IPS-NIHi7 (cell line): ENCODE measurements around the gene NCKAP5.

Source experiments
- DNase-seq: peaks from one replicate; pipeline ENCODE4 v3.0.0; 2012; ENCODE audit warnings: mixed read lengths; ENCODE audit errors: extremely low spot score

Gene NCKAP5

GRCh38 chr2:132943829-132944228, 624.4 kb downstream of the NCKAP5 start:
- no peak for DNase-seq

DNA sequence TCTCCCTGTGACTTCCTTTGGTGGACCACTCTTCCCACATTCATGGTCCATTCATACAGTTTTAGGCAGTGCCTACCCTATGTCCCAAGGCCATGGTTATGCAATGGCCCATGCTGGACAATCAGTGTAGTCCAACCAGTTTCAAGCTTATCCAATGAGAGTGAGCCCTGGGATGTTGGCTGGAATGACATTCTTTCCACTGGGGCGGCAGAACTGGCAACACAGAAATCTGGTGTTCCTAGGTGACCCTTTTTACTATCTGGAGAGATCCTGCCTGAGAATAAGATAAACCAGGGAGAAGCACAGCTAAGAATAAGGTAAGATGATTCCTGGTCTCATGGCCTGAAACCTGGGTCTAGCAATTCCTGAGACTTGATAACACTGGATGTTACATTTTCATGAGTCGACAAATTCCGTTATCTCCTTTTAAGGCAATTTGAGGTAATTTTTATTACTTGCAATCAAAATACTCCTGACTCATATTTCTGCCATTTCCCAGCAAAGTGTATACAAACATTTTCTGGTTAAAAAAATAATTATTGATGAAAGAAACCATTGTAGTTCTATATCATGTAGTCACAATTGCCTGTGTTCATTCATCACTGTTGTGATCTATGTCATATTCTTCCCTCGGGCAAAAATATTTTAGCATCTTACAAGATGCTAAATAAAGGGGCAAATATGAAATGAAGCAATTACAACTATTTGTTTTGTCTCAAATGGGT, 626.8 kb downstream of the NCKAP5 start:
- DNase-seq = no peak

- DNase-seq = no peak
Measured at GRCh38 chr2:132937629-132938028, 630.6 kb downstream of the NCKAP5 start.

DNA sequence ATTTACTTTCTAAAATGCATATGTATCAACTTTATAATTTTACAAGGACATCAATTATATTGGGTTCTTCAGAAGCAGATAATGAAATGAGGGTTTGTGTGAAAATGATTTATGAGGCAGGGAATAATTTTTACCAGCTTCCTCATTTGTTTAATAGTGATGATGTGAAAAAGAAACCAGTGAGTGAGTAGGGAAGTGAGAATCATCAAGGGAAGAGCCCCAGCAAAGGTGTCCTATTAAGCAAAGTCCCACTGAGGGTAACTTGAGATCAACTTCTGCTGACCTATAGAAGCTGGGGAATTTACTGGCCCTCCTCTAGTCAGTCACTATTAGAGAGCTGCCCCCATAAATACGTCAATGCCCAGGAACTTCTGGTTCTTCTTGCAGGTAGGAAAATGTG, 631.5 kb downstream of the NCKAP5 start:
- no peak for DNase-seq

DNA sequence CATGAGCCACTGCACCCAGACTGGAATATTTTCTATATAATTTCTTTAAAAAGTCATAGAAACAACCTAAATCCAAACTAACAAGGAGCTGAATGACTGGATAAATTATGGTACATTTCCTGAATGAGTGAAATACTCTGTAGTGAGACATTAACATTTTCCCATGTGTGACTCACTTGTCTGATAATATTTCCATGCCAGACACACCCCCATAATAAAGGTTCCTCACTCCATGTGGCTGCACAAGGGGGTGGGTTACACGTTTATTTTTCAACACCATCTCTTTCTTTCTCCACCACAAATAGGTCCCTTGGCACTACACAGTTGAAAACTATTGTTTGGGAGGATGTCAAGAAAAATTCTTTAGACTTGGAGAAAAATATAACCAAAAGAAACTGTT, 632.0 kb downstream of the NCKAP5 start:
- no peak for DNase-seq

GRCh38 chr2:132929786-132930185, 638.5 kb downstream of the NCKAP5 start:
- DNase-seq = no peak

DNA sequence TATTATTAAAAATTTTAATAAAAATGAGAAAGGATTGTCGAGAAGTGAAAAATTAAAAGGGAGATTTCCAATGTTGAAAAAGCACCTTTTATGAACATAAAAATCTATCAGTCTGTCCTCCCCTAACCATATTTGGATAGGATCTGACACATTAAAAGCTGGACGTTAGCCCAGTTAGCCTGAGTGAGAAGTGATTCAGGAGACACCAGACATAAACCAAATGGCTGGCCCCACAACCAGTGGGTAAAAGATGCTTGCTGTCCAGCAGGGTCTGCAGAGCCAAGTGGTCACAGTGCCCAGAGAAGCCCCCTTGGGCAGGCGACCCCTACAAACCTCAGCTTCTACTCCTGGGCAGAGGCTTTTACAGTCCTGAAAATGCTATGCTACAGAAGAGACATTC, 644.5 kb downstream of the NCKAP5 start:
- no peak for DNase-seq

DNA sequence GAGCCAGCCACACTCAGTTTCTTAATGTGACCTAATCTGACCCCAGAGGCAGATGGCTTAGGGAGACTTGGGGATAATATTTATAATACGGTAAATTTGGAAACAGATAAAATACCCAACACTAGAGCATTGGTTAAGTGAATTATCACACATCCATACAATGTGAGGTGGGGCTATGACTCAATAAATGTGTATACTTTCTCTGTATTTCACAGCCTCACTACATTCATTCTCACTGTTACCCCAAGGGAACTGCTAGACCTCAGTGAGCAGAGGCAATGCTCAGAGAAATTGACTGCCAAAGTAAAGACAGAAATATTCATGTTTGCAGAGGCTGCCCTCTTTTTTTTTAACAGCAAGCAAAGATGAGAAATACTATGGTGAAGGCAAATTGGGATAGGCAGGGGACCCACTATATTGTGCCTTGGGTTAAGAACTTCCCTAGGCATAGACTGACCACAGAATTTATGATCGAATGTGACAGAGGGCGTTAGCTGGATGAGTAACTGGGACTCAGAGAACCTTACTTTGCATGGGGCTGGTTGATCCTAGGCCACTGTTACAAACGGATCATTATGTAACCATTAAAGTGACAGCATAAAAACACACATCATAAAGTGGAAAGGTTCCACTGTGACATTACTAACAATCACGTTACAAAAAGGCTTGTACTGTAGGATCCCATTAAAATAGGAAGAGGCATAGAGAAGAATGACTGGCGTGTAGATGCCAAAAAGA, 652.3 kb downstream of the NCKAP5 start:
- DNase-seq = no peak

GRCh38 chr2:132911726-132912724, 656.2 kb downstream of the NCKAP5 start:
- DNase-seq = peak; percentile 45

DNA sequence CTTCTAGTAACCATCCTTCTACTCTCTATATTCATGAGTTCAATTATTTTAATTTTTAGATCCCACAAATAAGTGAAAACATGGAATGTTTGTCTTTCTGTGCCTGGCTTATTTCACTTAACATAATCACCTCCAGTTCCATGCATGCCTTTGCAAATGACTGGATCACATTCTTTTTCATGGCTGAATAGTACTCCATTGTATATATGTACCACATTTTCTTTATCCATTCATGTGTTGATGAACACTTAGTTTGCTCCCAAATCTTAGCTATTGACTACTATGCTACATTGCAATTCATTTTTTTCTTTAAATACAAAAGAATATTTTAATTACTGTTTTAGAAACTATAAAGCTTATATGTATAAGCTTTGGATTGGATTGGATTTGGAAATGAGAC, 657.8 kb downstream of the NCKAP5 start:
- no peak for DNase-seq

GRCh38 chr2:132909427-132909826, 658.8 kb downstream of the NCKAP5 start:
- DNase-seq = no peak

- DNase-seq = no peak
Measured at GRCh38 chr2:132904142-132904842, 664.0 kb downstream of the NCKAP5 start.

DNA sequence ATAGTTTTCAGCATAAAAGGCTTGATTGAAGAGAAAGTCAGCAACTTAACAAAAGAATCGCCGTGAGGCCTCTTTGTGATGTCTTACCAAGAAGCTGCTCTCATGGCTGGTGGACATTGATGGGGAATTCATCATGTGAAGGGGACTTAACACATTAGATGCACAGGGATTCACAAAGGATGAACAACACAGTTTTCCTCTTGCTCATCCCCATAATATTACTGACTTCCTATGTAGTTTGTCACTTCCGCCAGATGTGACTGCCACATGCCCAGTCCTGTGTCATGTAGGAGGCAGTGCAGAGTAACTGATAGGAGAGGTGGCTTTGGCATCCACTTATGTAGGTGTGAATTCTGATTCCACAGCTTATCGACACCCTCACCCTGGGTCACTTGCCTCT, 665.6 kb downstream of the NCKAP5 start:
- no peak for DNase-seq

- DNase-seq = no peak
Measured at GRCh38 chr2:132901661-132902060, 666.6 kb downstream of the NCKAP5 start.

- DNase-seq = no peak
Measured at GRCh38 chr2:132897111-132897510, 671.2 kb downstream of the NCKAP5 start.

GRCh38 chr2:132896073-132896472, 672.2 kb downstream of the NCKAP5 start:
- no peak for DNase-seq

DNA sequence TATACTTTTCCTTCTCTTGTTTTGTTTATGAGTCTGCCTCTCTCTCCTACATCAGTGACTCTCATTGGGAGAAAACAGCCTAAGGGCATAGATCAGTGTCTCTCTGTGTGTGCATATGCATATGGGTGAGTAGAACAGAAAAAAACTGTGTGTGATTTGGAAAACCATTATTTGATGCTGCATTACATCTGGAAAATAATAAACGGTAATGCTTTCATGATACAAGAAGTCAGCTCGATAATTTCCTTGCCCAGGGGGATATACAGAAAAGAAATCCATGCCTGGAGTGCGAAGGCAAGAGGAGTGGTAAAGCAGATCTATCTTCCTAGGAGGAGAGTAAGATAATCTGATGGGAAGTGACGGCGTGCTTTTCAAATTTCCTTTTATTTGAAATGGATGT, 676.8 kb downstream of the NCKAP5 start:
- DNase-seq = no peak

GRCh38 chr2:132886574-132886973, 681.7 kb downstream of the NCKAP5 start:
- DNase-seq = no peak

DNA sequence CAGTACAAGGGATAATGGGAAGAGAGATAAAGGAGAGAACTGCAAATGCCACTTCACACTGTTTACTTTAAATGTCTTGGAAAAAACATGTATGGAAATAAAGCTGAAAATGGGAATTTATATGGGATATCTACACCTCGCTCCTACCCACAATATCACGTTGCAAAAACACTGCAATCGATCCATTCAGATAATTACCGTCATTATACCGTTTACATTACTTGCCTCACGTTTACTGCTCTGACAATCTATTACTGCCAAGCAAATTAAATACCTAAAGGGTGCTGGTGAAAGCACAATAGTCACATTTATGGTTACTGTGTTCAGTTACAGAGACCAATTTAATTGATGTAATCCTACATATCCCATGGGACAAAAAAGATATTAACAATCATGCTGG, 683.6 kb downstream of the NCKAP5 start:
- no peak for DNase-seq

- DNase-seq = no peak
Measured at GRCh38 chr2:132884292-132884691, 684.0 kb downstream of the NCKAP5 start.

DNA sequence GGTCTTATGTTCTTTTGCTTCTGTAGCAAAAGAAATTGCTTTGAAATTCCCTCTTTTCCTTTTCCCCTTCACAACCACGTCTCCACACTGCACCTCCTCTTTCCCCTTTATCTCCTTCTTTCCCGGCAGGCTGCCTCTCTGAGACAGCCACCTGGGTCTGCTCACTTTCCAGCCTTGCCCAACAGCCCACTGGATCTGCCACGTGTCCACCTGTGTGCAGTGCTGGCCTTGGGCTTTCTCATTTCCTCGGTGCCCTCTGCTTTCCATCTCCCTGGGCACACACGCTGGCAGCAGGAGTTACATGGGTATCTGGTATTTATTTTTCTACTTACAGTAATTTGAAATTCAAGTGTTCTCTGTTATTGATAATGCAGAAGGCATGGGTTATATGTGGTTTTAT, 684.8 kb downstream of the NCKAP5 start:
- DNase-seq = no peak

DNA sequence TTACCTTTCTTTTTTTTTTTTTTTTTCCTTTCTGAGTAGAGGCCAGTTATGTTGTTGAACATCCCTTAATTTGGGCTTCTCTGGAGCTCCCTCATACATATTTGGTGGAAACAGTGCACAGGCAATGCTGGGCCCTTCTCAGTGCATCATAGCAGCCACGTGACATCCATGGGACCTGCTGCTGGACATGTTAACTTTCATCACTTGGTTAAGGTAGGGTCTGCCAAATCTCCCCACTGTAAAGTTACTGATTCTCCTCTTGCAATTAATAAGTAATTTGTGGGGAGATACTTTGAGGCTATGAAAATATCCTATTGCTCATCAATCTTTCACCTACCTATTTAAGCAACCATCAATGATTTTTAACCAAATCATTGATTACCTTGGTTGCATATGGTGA, 686.7 kb downstream of the NCKAP5 start:
- no peak for DNase-seq
